ENCODE measurements around the gene MTHFD1L.

DNA sequence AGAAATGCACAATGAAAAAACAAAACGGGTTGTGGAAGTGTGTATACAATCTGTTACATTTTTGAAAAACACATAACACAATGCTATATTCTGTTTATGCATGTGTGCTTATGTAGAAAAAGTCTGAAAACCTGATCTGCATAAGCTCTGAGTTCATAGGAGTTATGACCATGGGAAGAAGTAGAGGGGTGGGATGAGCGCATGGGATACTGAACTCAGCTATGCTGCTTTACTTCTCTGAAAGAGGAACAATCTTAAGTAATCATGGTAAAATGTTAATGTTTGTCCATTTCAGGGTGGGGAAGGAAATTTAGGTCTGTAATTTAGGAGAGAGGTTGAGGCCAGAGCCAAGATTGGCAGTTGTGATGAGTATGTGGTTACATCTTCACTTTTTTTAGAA, 126.8 kb downstream of the MTHFD1L start:
- TF ChIP-seq, protein P1, sequence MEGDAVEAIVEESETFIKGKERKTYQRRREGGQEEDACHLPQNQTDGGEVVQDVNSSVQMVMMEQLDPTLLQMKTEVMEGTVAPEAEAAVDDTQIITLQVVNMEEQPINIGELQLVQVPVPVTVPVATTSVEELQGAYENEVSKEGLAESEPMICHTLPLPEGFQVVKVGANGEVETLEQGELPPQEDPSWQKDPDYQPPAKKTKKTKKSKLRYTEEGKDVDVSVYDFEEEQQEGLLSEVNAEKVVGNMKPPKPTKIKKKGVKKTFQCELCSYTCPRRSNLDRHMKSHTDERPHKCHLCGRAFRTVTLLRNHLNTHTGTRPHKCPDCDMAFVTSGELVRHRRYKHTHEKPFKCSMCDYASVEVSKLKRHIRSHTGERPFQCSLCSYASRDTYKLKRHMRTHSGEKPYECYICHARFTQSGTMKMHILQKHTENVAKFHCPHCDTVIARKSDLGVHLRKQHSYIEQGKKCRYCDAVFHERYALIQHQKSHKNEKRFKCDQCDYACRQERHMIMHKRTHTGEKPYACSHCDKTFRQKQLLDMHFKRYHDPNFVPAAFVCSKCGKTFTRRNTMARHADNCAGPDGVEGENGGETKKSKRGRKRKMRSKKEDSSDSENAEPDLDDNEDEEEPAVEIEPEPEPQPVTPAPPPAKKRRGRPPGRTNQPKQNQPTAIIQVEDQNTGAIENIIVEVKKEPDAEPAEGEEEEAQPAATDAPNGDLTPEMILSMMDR (IDR thresholded peaks at IDR 0.05; ENCODE audit: insufficient read depth, low read length, poor library complexity, severe bottlenecking) = no peak
- TF ChIP-seq EZH2phosphoT487 (conservative IDR thresholded peaks at IDR 0.05; ENCODE audit: low read length) = no peak

Data from SU-DHL-6 (cell line).